GM19099 (cell line): ENCODE results near the gene SEC61B.

Experiments
- POLR2A ChIP-seq: IDR thresholded peaks from 3 replicates; pipeline ENCODE4 v1.6.1; 2011; ENCODE audit warnings: low read depth; ENCODE audit not compliant: insufficient read length; ENCODE audit errors: extremely low read depth

The SEC61B gene

DNA sequence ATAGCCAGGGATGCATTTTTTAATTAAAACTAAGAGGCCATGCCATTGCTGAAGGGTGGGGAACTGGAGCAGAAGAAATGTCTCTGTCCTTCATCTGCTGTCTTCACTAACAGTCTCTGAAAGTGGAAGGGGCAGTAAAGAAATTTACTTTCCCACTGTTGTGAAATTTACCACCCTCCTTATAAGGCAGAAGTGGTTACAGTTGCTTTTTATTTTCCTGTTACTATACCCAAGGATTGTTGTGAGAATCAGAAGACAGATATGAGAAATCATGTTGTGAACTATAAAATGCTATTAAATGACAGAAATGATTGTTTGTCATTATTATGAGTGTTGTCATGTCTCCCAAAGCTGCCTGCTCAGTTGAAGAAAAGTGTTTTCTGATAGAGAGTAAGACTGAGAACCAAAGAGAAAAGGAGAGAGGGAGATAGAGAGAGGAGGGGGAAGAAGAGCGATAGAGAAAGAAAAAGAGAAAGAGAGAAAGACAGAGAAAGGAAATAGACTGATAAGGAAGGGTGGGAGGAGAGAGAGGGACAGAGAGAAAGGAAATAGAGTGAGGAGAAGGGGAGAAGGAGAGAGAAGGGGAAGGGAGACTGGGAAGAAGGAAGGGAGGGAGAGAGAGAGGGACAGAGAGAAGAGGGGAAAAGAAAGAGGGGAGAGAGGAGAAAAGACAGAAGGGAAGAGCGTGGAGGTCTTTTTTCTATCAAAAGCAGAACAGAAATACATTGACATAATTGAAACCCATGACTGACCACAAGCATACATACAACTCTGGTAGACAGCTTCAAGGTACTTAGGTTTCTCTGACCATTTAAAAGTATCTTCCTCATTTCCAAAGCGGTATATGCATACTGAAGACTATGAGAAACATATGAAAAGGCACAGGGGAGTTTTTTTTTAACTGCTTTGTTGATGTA is 22.5 kb downstream of the SEC61B start:
- TF ChIP-seq POLR2A = no peak

DNA sequence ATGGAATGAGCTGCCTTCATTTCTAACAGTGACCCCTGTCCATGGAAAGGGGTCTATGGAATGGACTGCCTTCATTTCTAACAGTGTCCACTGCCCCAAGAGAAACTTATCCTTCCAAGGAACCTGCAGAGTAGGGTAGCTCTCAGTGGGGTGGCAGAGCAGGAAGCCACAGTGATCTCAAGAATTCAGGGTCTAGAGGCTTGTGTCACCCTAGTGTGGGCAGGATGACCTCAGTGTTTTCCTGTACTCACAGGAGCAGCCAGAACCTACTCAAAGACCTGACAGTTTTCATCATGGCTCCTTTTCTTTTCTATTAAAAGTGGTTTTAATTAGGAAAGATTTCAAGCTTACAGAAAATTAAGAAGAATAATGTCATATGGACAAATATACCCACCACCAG is 27.5 kb downstream of the SEC61B start:
- no peak for TF ChIP-seq POLR2A

DNA sequence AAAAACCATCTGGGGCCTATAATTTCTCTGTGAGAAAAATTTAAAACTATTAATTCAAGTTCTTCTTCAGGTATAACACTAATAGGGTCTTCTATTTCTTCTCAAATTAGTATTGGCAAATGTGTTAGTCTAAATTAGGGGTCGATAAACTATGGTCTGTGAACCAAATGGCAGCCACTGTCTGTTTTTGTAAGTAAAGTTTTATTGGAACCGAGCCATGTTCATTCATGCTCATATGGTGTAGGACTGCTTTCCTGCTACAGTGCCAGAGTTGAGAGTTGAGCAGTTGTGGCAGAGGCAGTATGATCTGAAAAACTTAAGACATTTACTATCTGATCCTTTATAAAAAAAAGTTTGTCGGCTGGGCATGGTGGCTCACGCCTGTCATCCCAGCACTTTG is 29.1 kb downstream of the SEC61B start:
- no peak for TF ChIP-seq POLR2A

DNA sequence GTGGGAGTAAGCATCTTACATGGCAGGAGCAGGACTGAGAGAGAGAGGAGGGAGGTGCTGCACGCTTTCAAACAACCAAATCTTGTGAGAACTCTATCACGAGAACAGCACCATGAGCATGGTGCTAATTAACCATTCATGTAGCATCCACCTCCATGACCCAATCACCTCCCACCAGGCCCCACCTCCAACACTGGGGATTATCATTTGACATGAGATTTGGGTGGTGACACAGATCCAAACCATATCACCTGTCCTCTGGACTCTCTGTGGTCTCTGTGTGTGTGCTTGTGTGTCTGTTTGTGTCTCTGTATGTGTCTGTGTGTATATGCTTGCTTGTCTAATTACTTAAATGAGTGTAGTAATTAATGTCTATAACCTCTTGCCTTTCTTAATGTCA is 31.1 kb downstream of the SEC61B start:
- peak; percentile 48 for TF ChIP-seq POLR2A

DNA sequence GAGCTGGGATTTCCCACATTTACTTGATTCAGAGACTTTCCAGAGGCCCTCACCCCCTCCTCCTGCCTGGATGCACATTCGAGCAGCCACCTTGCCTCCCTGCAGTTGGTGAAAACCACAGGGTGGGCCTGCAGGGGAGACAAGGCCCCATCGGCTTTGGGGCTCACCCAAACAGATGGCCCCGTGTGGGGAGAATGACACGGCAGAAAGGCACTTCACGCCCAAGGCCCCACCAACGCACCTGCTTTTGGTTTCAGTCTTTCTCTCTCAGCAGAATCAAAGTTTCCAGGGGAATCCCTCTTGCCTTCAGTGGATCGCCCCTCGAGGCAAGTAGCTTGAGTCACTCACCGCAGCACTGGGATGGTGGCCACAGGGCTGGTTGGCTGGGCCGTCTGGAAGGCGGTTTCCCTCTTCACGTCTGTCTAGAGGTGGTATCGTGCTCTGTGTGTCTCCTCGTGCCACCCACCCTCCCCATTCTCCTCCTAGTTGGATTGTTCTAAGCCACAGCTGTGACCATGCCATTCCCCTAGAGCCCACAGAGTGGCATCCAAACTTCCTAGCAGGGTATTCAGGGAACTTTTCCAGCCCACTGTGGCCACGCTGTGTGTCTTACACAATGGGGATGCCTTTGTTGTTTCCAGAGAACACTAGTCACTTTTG is 31.8 kb downstream of the SEC61B start:
- TF ChIP-seq POLR2A = peak; percentile 59

DNA sequence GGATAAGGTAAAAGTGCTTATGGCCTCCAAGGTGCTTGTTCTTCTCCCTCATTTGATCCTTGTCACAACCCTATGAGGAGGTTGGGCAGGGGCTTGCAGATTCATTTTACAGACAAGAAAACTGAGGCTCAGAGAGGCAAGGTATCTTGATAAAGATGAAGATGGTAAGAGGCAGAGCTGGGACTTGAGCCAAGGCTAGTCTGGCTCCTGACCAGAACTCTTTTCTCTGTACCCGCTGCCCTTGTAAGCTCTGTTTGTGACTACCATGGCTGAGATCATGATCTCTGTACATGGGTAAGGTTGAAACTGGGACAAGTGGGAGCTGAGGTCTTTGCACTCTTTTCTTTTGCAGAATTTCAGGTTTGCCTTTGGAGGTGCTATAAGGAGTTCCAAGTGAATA is 33.6 kb downstream of the SEC61B start:
- TF ChIP-seq POLR2A = no peak

DNA sequence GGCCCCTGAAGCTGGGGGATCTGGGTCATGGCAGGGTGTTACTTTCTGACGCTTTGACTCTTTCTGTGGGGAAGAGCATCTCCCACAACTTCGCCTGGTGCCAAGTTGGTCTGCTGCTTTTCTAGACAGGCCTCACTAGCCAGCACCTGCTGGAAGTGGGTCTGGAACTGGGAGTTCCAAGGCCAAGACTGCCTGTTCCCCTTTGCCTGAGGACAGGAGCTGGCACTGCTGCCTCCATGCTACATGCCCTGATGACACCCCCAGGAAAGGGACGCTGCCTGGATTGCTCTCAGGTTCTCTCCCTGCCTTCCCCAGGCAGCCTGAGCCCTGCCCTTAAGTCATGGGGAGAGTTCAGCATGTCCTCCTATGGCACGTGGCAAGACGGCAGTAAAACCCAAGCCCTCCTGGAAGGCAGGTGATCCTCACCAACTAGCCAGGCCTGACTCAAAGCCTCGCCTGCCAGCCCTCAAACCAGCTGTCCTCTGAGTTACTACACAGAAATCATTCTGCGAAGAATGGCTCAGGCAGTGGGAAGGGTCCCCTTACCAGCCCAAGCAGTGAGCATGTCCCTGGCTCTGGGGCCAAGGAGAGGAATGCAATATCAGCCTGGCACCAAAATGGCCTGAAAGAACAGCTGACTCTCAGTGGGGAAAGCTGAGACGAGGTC is 35.8 kb downstream of the SEC61B start:
- no peak for TF ChIP-seq POLR2A

DNA sequence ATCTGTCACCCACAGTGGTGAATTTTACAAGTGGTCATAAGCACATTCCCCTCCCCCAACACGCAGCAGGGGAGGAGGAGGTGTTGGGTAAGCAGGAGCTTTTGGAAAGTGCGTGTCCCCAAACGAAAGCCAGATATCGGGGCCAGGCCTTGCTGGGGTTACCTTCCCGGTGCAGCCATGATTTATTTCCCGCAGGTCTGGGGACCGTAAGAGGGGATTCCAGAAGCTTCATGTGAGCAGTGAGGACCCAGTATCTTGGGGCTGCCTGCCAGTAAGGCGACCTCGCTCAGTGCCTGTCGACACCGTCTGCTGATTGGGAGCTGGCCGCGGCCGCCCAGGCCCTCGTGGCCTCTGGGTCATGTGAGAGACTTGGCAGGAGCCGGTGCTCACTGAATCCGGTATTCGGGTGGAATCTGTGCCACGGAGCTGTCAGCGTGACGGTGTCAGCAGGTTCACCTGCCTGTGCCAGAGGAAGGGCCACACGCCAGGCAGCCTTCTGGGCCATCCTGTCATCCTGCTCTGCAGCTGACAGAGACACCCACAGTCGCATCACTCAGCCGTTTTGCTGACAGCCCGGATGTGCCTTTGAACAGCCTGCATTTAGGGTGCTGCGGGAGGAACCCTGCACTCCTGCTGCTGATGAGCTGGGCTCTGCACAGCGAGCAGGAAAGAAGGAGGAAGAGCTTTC is 37.3 kb downstream of the SEC61B start:
- TF ChIP-seq POLR2A = peak; percentile 44

DNA sequence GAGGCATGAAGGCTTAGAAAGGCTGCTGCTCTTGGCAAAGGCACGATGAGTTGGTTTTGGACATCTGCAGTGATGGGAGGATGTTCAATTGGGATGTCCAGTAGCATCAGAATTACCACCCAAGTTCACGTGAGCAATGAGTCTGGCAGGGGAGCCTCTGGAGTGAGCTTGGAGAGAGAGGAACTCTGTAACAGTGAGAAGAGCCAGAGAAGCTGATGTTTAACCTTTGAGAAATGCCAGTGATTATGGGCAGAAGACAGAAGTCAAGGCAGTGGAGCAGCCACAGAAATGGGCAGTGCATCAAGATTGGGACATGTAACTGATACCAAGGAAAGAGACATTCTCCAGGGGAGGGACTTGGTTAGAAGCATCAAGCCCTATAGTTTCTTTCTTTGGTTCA is 39.8 kb downstream of the SEC61B start:
- no peak for TF ChIP-seq POLR2A

DNA sequence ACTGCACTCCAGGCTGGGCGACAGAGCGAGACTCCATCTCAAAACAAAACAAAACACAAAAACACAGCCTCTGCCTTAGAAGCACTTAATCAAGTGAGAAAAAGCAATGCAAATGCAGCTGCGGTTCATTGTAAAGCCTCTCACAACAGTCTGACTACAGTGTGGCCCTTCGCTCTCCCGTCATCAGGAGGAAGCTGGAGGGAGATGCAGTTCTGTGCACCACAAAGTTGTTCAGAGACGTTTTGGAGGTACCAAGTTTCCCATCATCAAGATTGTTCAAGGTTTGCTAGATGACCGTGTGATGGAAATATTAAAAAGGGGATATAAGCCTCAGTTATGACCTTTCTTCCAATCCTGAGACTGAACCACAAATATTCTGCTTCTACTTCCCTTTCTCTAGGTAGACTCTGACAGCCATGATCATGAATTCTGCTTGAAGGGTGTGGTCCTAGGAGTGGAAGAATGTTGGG is 40.9 kb downstream of the SEC61B start:
- no peak for TF ChIP-seq POLR2A

DNA sequence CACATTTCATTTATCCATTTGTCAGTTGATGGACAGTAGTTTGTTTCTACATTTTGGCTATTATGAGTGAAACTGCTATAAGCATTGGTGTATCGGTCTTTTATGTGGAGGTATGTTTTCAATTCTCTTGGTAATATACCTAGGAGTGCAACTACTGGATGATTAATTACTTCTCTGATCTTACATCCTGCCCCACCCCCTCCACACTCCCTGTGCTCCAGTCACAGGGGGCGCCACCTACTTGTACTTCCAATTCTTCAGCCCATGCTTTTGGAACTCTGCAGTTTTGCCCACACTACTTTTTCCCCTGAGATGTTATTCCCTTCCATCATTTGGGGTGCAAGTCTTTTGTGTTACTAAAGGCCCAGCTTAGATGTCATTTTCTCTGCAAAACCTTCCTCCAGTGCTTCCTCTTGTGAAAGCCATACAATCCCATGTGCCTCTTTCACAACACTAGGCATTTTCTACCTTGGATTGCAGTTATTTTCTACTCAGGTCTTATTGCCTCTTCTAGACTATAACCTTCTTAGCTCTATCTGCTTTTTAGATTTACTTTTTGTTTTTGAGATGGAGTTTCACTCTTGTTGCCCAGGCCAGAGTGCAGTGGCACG is 42.1 kb downstream of the SEC61B start:
- no peak for TF ChIP-seq POLR2A

DNA sequence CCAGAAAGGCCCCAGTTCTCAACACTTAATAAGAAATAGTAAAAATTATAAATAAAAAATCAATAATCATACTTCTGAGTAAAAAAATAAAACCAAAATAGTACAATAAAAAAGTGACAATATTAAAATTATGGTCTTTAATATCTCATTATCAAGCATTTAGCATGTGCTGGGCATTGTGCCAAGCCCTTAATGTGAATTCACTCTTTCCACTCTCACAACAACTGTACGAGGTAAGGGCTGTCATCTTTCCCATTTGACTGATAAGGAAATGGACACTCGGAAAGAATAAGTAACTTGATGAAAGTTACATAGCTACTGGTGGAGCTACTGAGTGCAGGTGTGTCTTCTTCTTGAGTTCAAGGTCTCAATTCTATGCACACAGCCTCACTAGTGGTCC is 43.6 kb downstream of the SEC61B start:
- TF ChIP-seq POLR2A = no peak

DNA sequence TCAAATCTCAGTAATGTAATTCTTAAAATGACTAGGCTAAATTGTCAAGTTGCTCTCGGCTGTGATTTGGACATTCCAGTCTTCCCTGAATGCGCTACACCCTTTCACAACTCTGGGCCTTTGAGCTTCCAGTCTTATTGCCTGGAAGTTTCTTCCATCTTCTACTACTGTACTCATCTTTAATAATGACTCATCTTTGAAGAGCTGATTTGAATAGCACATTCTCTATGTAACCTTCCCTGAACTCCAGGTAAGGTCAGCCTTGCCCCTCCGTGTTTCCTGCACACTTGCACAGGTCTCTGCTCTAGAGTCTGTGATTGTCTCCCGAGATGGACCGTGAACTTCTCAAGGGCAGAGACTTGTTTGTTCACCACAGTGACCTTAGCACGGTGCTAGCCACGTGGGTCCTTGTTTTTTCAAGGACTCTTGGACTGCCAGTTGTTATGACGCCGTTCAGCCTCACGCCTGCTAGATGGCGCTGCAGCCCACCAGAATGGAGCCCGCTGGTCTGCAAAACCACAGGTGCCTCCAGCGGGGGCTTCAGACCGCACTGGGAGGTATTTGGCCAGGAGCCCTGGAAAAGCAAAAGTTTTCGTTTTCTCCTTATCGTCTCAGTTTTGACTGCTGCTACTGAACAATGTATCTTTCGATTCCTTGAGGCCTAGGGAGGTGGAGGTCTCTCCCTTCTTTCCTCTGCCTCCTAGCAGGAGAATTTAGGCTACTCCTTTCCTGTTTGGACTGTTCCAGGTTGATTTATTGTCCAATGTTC is 44.4 kb downstream of the SEC61B start:
- no peak for TF ChIP-seq POLR2A

DNA sequence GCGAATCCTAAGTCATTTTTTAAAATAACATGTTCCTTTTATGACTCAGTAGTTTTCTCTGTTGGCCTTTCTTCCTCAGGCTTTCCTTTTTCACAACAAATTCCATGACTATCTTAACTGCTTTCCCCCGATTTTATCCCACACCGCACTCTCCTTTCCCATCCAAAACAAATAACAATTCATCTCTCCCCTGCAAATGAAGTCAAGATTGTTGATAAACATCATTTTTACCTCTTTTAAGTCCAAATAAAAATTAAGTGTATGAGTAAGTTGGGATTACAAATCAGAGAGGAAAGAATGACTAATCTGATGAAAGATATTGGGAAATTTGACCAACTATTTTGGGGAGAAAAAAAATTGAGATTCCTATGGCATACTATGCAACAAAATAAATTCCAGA is 47.3 kb downstream of the SEC61B start:
- TF ChIP-seq POLR2A = no peak
